Adrenal gland (tissue), 19 donors: ENCODE measurements around the gene SON. TPM values are rescaled to one million over a fixed set of nuclear protein-coding genes. Genes with fewer than 3 reads are reported as not detected.
A peak's percentile ranks its signal among the peaks of the same experiment; 100 is the strongest.

Experiments
- DNase-seq, 7 donors: peaks; one replicate each; pipeline ENCODE4 v3.0.0-alpha.2; 2019 to 2020
- H3K27ac ChIP-seq, 5 donors: fragments of 200-600 bp; sonication (generic) in 4 of 5; 1 replicate in 3 of 5; 2 replicates in 2 of 5; pipeline versions ENCODE4 v1.5.1 to v1.8.0; 2016 to 2020; ENCODE audit warnings: mild to moderate bottlenecking in 1 of 5
- H3K27me3 ChIP-seq: fragments of 200-600 bp; 2 replicates; pipeline ENCODE4 v1.8.0; 2021
- H3K36me3 ChIP-seq, 2 donors: fragments of 200-600 bp; replicated peaks in 1 of 2; 1 replicate in 1 of 2; 2 replicates in 1 of 2; pipeline versions ENCODE4 v1.5.1 to v1.8.0; 2018 to 2022
- H3K4me1 ChIP-seq, 2 donors: fragments of 200-600 bp; replicated peaks in 1 of 2; 1 replicate in 1 of 2; 2 replicates in 1 of 2; pipeline versions ENCODE4 v1.5.1 to v1.8.0; 2018 to 2021
- H3K4me3 ChIP-seq, 4 donors: fragments of 200-600 bp; sonication (generic) in 3 of 4; one replicate each; pipeline ENCODE4 v1.5.1; 2016 to 2018
- H3K9me3 ChIP-seq, 3 donors: fragments of 200-600 bp; sonication (generic) in 1 of 3; replicated peaks in 1 of 3; 1 replicate in 2 of 3; 2 replicates in 1 of 3; pipeline versions ENCODE4 v1.5.1 to v1.8.0; 2016 to 2021
- CTCF ChIP-seq, 6 experiments: fragments of 450-650 bp in 4 of 6; fragments of 200-600 bp in 2 of 6; sonication (generic) in 1 of 6; IDR thresholded peaks; 1 replicate in 5 of 6; 2 replicates in 1 of 6; pipeline versions ENCODE4 v1.5.1 to v1.8.0; 2016 to 2021; ENCODE audit warnings: antibody characterized with exemption in 6 of 6, mild to moderate bottlenecking in 2 of 6, moderate library complexity in 1 of 6
- POLR2A ChIP-seq, 2 donors: fragments of 450-650 bp; IDR thresholded peaks; one replicate each; pipeline ENCODE4 v1.6.1; 2017; ENCODE audit warnings: antibody characterized with exemption in 2 of 2, mild to moderate bottlenecking in 2 of 2, moderate library complexity in 1 of 2
- WGBS, 4 donors: extraction: QIAGEN DNeasy Blood & Tissue Kit in 2 of 4; methylation state at CpG; one replicate each; pipeline versions ENCODE4 v1.1.5 to v1.1.7; 2013 to 2017; 5-methylcytosine and 5-hydroxymethylcytosine counted together
- intact Hi-C, 2 donors: fragments of 100-400 bp; cut with DNase I; formaldehyde crosslinking; loops; one replicate each; pipeline versions ENCODE4 v1.14.1 to v1.15.0; 2022 to 2023
- long read RNA-seq, 10 donors: library from polyadenylated mRNA in 3 of 10; unstranded in 2 of 10; stranded (forward) in 1 of 10; transcript quantifications; one replicate each; pipeline ENCODE4 v2.0.0 and lab custom pipeline, GENCODE V29; 2021 to 2026
- polyA plus RNA-seq, 3 donors: library from polyadenylated mRNA; stranded (reverse); fragments of 200-250 nt in 2 of 3; fragments of 350-450 nt in 1 of 3; fragmentation: Illumina TruSeq in 1 of 3; extraction: RNeasy Lipid Tissue Mini Kit (QIAGEN cat#74804) in 1 of 3; gene quantifications; one replicate each; pipeline ENCODE4 v1.2.3, GENCODE V29; 2013 to 2014
- total RNA-seq, 9 donors: library from RNA; depleted of rRNA in 4 of 9; stranded (reverse); fragments of >200 nt in 4 of 9; fragments of 120-200 nt in 1 of 9; fragmentation: NEBNext Ultra II Directional in 1 of 9; extraction: Animal tissue kit (Norgen Biotek cat#: 25700) in 1 of 9; gene quantifications; one replicate each; pipeline versions ENCODE4 v1.1.0 to v1.2.4, GENCODE V29; 2013 to 2023
- donor health status: healthy with polysubstance abuse.
- donor health status: Bipolar disorder and iron deficiency.
- donor health status: DM: yes; HTN: yes; CAD: no.
- donor health status: DM: no; HTN: no; CAD: no.
- donor health status: DM: no; HTN: no; CAD: no.
- donor health status: DM: yes; HTN: yes; CAD: no.

SON gene
- 100 to 1,000 TPM; 128 to 263 (median 204) TPM for total RNA-seq
- 100 to 1,000 TPM; 246 to 386 (median 284) TPM for polyA plus RNA-seq
- long read RNA-seq, donor 1, full-length matches to known transcripts, result 8 of 85 reads
- long read RNA-seq, donor 1, partial matches to known transcripts, result 77 of 85 reads
- long read RNA-seq, donor 1, other reads (novel, unspliced or antisense), result 0 of 85 reads
- long read RNA-seq, donor 2, full-length matches to known transcripts, result 20 of 117 reads
- long read RNA-seq, donor 2, partial matches to known transcripts, result 97 of 117 reads
- long read RNA-seq, donor 2, other reads (novel, unspliced or antisense), result 0 of 117 reads
- long read RNA-seq, donor 3, full-length matches to known transcripts, result 14 of 76 reads
- long read RNA-seq, donor 3, partial matches to known transcripts, result 62 of 76 reads
- long read RNA-seq, donor 3, other reads (novel, unspliced or antisense), result 0 of 76 reads
- long read RNA-seq, donor 4, full-length matches to known transcripts, result 6 of 195 reads
- long read RNA-seq, donor 4, partial matches to known transcripts, result 181 of 195 reads
- long read RNA-seq, donor 4, other reads (novel, unspliced or antisense), result 8 of 195 reads
- long read RNA-seq, donor 5, full-length matches to known transcripts, result 19 of 83 reads
- long read RNA-seq, donor 5, partial matches to known transcripts, result 50 of 83 reads
- long read RNA-seq, donor 5, other reads (novel, unspliced or antisense), result 14 of 83 reads
- long read RNA-seq, donor 6, partial matches to known transcripts, result 140 of 153 reads
- long read RNA-seq, donor 6, other reads (novel, unspliced or antisense), result 11 of 153 reads
- long read RNA-seq, donor 7, partial matches to known transcripts, result 52 of 68 reads
- long read RNA-seq, donor 7, other reads (novel, unspliced or antisense), result 7 of 68 reads
- long read RNA-seq, donor 8, full-length matches to known transcripts, result 17 of 122 reads
- long read RNA-seq, donor 8, partial matches to known transcripts, result 105 of 122 reads
- long read RNA-seq, donor 8, other reads (novel, unspliced or antisense), result 0 of 122 reads
- long read RNA-seq, donor 9, full-length matches to known transcripts, result 11 of 96 reads
- long read RNA-seq, donor 9, partial matches to known transcripts, result 85 of 96 reads
- long read RNA-seq, donor 9, other reads (novel, unspliced or antisense), result 0 of 96 reads
- long read RNA-seq, donor 10, partial matches to known transcripts, result 95 of 105 reads
- long read RNA-seq, donor 10, other reads (novel, unspliced or antisense), result 0 of 105 reads

- intact Hi-C loops, result no loop called here
- TF ChIP-seq CTCF (IDR thresholded peaks at IDR 0.05), result no peak
- TF ChIP-seq POLR2A (IDR thresholded peaks at IDR 0.05), result peak; percentile 94 to 97
- Histone ChIP-seq H3K4me1 (peaks cover 31 to 40% of the 10 kb centered on the region in 2 donors), H3K27me3 (no peaks in the 10 kb centered on the region), H3K9me3 (no peaks in the 10 kb centered on the region), H3K36me3 (peaks cover 0 to 21% of the 10 kb centered on the region in 2 donors), H3K27ac (peak within 1 kb of the TSS; percentile 97 to 100 (median 99)), H3K4me3 (peak within 1 kb of the TSS; percentile 19 to 87 (median 62))
- peak; percentile 98 to 100 (median 99) for DNase-seq
- 0% methylated on average over 37 to 56 of the region's 57 CpGs for WGBS, 4 donors
Observed at GRCh38 chr21:33542640-33543504, at the start of gene SON. TSS of gene SON (plus strand) at chr21:33543038. CDS start at chr21:33543093, 55 bp downstream.

GRCh38 chr21:33493756-33494155 is 49.1 kb upstream of the SON start:
- 41 to 54% (median 49%) methylated on average over 3 of the region's 3 CpGs for WGBS, 4 donors
- Histone ChIP-seq H3K36me3 (no peaks in the 10 kb centered on the region), H3K27ac (no peak overlapping the region), H3K4me3 (no peak overlapping the region), H3K27me3 (no peaks in the 10 kb centered on the region), H3K9me3 (no peaks in the 10 kb centered on the region), H3K4me1 (peaks cover 0 to 6% of the 10 kb centered on the region in 2 donors)
- TF ChIP-seq POLR2A (IDR thresholded peaks at IDR 0.05), result no peak
- no peak for TF ChIP-seq CTCF (IDR thresholded peaks at IDR 0.05)
- DNase-seq, result no peak
- intact Hi-C loops, result no loop called here

- intact Hi-C loops, result no loop called here
- Histone ChIP-seq H3K36me3 (no peaks in the 10 kb centered on the region), H3K4me1 (peaks cover 0 to 6% of the 10 kb centered on the region in 2 donors), H3K4me3 (no peak overlapping the region), H3K27ac (no peak overlapping the region), H3K27me3 (no peaks in the 10 kb centered on the region), H3K9me3 (no peaks in the 10 kb centered on the region)
- TF ChIP-seq CTCF (IDR thresholded peaks at IDR 0.05), result no peak
- TF ChIP-seq POLR2A (IDR thresholded peaks at IDR 0.05), result no peak
- DNase-seq, result no peak
- WGBS, 4 donors, result 40 to 44% (median 43%) methylated on average over 4 of the region's 4 CpGs
Observed at GRCh38 chr21:33495743-33496142, 47.1 kb upstream of the SON start.
